Diencephalon (tissue), 1 donor: ENCODE data around the gene TXNRD3. TPM values are rescaled to one million over a fixed set of nuclear protein-coding genes. Genes with fewer than 3 reads are reported as not detected.

Experiments used
- small RNA-seq: library from RNA; depleted of rRNA; stranded (forward); fragments of <200 nt; gene quantifications from one replicate; pipeline ENCODE3, GENCODE V24; 2014
- total RNA-seq: library from RNA; depleted of rRNA; stranded (reverse); fragments of >200 nt; gene quantifications from one replicate; pipeline ENCODE4 v1.2.3, GENCODE V29; 2014

The TXNRD3 gene
- total RNA-seq = 15.7 TPM

DNA sequence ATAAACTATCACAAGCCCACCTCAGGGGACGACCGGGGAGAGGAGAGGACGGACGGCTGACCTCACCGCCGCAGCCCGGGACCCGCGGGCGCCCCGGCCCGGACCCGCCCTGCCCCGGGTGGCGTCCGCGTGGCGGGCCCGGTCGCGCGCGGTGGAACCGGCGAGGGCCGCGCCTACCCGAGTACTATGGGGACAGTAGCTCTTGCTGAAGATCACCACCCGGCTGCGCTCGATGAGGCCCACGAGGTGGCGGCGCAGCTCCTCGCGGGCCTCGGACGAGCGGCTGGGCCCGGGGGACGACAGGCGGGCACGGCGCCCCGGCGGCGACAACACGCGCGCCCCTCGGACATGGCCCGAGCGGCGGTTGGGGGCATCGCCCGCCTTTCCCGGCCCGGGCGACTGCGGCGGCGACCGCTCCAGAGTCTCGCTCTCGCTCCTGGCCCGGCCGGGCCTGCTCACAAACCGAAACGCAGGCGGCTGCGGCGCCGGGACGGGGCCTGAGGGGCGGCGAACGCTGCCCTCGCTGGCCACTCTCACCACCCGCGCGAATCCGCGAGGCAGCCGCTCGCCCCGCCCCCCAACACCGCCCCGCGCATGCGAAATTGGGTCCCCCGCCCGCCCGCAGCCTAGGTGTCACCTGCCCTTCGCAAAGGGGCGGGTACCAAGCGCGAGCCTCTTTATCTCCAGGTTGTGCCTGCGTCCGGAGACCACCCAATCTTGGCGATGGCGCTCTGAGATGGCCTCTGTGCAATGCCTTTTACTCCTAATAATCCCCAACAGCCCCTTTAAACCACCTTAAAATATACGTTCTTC is at the start of gene TXNRD3:
TXNRD3 (minus strand) TSS at position 554 of the 813 bp plus-strand sequence.

DNA sequence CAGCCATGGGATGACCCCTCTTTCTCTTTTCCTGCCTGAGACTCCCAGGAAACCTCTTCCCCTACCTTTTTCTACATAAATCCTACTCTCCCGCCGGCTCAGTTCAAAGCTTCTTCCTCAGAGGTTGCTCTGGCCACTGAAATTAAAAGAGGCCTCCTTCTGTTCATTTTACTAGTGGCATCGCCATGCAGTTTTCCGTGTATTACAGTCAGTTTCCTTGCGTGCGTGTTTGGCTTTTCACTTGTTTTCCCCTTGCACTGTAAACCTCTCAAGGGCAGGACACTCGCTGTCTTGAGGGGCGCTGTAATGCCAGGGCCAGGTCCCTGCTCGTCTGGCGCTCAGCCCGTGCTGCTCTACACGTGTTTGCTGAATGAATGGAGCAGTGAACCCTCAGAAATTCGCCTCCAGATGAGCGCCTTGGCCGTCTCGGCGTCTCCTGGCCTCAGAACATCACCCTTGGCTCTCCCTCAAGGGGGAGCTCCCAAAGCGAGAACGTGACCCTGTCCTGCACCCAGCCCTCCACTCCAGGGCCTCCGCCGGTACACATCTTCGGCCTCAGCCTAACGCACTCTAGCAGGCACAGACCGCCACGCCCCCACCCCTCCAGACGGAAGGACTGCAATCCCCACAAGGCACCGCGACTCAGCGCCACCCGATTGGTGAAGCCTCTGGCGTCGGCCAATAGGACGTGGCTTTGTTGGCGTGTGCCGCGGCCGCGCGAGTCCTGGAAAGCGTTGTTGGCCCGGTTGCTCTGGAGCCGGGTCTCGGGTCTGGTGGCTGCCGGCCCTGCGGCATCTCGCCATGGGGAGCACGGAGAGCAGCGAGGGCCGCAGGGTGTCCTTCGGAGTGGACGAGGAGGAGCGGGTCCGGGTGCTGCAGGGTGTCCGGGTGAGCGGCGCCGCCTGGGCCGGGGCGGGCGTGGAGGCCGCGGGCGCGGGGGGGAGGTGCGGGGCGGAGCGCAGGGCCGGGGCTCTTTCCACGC is 48.9 kb upstream of the TXNRD3 start, which contains the start of gene CHCHD6:
CHCHD6 (plus strand) TSS at position 729 of the 982 bp plus-strand sequence; CDS start at position 802, 73 bp downstream.

DNA sequence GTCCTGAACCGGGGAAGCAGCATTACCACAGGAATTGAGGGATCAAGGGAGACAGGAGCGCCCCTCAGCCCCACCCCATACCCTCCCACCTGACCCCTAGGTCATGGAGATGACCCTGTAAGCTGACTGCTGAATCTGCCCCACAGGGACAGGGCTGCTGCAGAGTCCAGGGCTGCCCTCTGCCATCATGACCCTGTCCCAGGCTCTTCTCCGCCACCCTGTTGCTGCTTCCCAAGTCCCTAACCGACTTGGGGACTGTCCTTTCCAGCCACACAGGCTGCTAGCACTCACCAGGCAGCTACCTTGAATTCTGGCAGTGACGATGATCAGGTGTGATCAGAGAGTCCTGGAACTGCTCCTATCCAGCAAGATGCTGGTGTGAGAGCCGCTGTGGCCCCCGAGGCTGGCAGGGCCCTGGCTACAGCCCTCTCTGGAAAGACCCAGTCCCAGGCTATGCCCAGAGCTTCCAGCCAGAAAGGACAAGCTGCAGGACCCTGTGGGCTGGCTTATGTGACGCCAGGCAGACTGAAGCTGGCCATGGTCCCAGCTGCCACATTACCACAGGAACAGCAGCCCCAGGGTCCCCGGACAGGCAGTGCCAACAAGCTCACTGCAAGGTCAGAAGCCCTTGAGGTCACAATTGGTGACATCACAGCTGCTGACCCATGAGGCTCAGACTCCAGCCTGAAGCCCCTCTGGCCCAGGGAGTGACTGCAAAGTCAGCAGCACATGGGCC is 96.4 kb downstream of the TXNRD3 start, which contains the start of gene C3orf22:
C3orf22 (minus strand) TSS at position 597 of the 736 bp plus-strand sequence. CDS start 5,542 bp downstream, outside the sequence.

Small RNA genes within 50 kb of the gene (small RNA-seq; reads per million reads assigned to genes)
- gene RNA5SP138 = 0.08 reads per million

Other genes starting within 250 kb of the TXNRD3 start
- 36.4 TPM for gene ZXDC, start 179.2 kb downstream of the TXNRD3 start, total RNA-seq
- not detected for gene UROC1, start 137.4 kb downstream of the TXNRD3 start, total RNA-seq
- gene CHST13, start 131.0 kb downstream of the TXNRD3 start, total RNA-seq = 0.23 TPM
- not detected for gene C3orf22, start 96.2 kb downstream of the TXNRD3 start, total RNA-seq
- gene CHCHD6, start 49.1 kb upstream of the TXNRD3 start, total RNA-seq = 42.2 TPM